ENCODE results near the gene FAM20A. TPM values are rescaled to one million over a fixed set of nuclear protein-coding genes. Genes with fewer than 3 reads are reported as not detected.

FAM20A gene
- total RNA-seq, 2 experiments from 2014 or later, result not detected

GRCh38 chr17:68505951-68506350, 95.2 kb downstream of the FAM20A start:
- no peaks in the 10 kb centered on the region for H3K27me3 ChIP-seq (ENCODE audit: control insufficient read depth in 1 of 2, insufficient read depth in 2 of 2, low read length in 2 of 2)
- no peak overlapping the region for H3K4me3 ChIP-seq (ENCODE audit: low read length)
- TF ChIP-seq CTCF (IDR thresholded peaks at IDR 0.05), result no peak
- no peaks in the 10 kb centered on the region for H3K4me1 ChIP-seq (ENCODE audit: insufficient read depth, low read length)
- Mint-ChIP-seq H3K27ac (no peak overlapping the region), H3K36me3 (ENCODE audit: low read depth) (no peaks in the 10 kb centered on the region), H3K27me3 (no peaks in the 10 kb centered on the region), H3K4me1 (ENCODE audit: low read depth) (peaks cover under 1% of the 10 kb centered on the region), H3K4me3 (no peak overlapping the region), H3K9me3 (no peaks in the 10 kb centered on the region)
- ChIA-PET POLR2A (no interaction called here), CTCF (no interaction called here)
- no peaks in the 10 kb centered on the region for H3K36me3 ChIP-seq (ENCODE audit: insufficient read depth, low read length)
- intact Hi-C loops (cut with DNase I, micrococcal nuclease), result no loop called here
- H3K9me3 ChIP-seq (ENCODE audit: control insufficient read depth in 1 of 2, insufficient read depth in 1 of 2, low read length in 2 of 2), result no peaks in the 10 kb centered on the region
- no peak for ATAC-seq (ENCODE audit: poor library complexity)
- no peak overlapping the region for H3K27ac ChIP-seq (ENCODE audit: low read depth in 1 of 2, low read length in 2 of 2)
- no peak for DNase-seq

GRCh38 chr17:68501074-68501473, 100.1 kb downstream of the FAM20A start:
- peaks cover 4% of the 10 kb centered on the region for H3K27me3 Mint-ChIP-seq
- Histone ChIP-seq H3K27me3 (ENCODE audit: control insufficient read depth in 1 of 2, insufficient read depth in 2 of 2, low read length in 2 of 2) (no peaks in the 10 kb centered on the region), H3K9me3 (ENCODE audit: control insufficient read depth in 1 of 2, insufficient read depth in 1 of 2, low read length in 2 of 2) (no peaks in the 10 kb centered on the region), H3K36me3 (ENCODE audit: insufficient read depth, low read length) (no peaks in the 10 kb centered on the region), H3K4me3 (ENCODE audit: low read length) (no peak overlapping the region), H3K27ac (ENCODE audit: low read depth in 1 of 2, low read length in 2 of 2) (no peak overlapping the region), H3K4me1 (ENCODE audit: insufficient read depth, low read length) (peaks cover 12% of the 10 kb centered on the region)
- no peak overlapping the region for H3K27ac Mint-ChIP-seq
- ATAC-seq (ENCODE audit: poor library complexity) (no peak), DNase-seq (no peak)
- ChIA-PET CTCF (no interaction called here), POLR2A (no interaction called here)
- H3K9me3 Mint-ChIP-seq, result peaks cover 4% of the 10 kb centered on the region
- TF ChIP-seq CTCF (IDR thresholded peaks at IDR 0.05), result no peak
- intact Hi-C loops (cut with DNase I, micrococcal nuclease), result no loop called here
- H3K36me3 Mint-ChIP-seq (ENCODE audit: low read depth), result peaks cover 5% of the 10 kb centered on the region
- peaks cover 17% of the 10 kb centered on the region for H3K4me1 Mint-ChIP-seq (ENCODE audit: low read depth)
- H3K4me3 Mint-ChIP-seq, result no peak overlapping the region

GRCh38 chr17:68499587-68499986, 101.6 kb downstream of the FAM20A start:
- Histone ChIP-seq H3K4me3 (ENCODE audit: low read length) (no peak overlapping the region), H3K4me1 (ENCODE audit: insufficient read depth, low read length) (peaks cover 12% of the 10 kb centered on the region), H3K9me3 (ENCODE audit: control insufficient read depth in 1 of 2, insufficient read depth in 1 of 2, low read length in 2 of 2) (no peaks in the 10 kb centered on the region), H3K27ac (ENCODE audit: low read depth in 1 of 2, low read length in 2 of 2) (no peak overlapping the region), H3K36me3 (ENCODE audit: insufficient read depth, low read length) (no peaks in the 10 kb centered on the region), H3K27me3 (ENCODE audit: control insufficient read depth in 1 of 2, insufficient read depth in 2 of 2, low read length in 2 of 2) (no peaks in the 10 kb centered on the region)
- ChIA-PET POLR2A (no interaction called here), CTCF (no interaction called here)
- intact Hi-C loops (cut with DNase I, micrococcal nuclease), result loop anchor here in 1 of 2 experiments (5.0 kb wide), 1 partner anchor 57 kb away; no protein-coding TSS in a partner anchor
- DNase-seq (no peak), ATAC-seq (ENCODE audit: poor library complexity) (no peak)
- Mint-ChIP-seq H3K4me3 (no peak overlapping the region), H3K27ac (no peak overlapping the region), H3K27me3 (peaks cover 7% of the 10 kb centered on the region), H3K4me1 (ENCODE audit: low read depth) (peaks cover 18% of the 10 kb centered on the region), H3K9me3 (peaks cover 4% of the 10 kb centered on the region), H3K36me3 (ENCODE audit: low read depth) (peaks cover 8% of the 10 kb centered on the region)
- no peak for TF ChIP-seq CTCF (IDR thresholded peaks at IDR 0.05)

Data from CD4-positive, alpha-beta T cell (primary cell).